Loucy (cell line): ENCODE measurements around the gene TRAPPC2L.

Experiments used
- H2AFZ ChIP-seq: fragments of 200-600 bp; sonication (generic); 2 replicates; pipeline ENCODE4 v1.6.0; 2016; ENCODE audit warnings: antibody characterized with exemption, mild to moderate bottlenecking, low read length, moderate library complexity
- H3F3A ChIP-seq: fragments of 200-600 bp; 2 replicates; pipeline ENCODE4 v1.6.0; 2016; ENCODE audit warnings: antibody characterized with exemption, low read depth, mild to moderate bottlenecking
- H3K27me3 ChIP-seq: fragments of 200-600 bp; sonication (generic); 2 replicates; pipeline ENCODE4 v1.6.1; 2014; ENCODE audit warnings: low read length, mild to moderate bottlenecking; ENCODE audit not compliant: insufficient read depth, poor library complexity, severe bottlenecking
- H3K36me3 ChIP-seq: fragments of 200-600 bp; sonication (generic); 2 replicates; pipeline ENCODE4 v1.6.1; 2016; ENCODE audit warnings: low read length; ENCODE audit not compliant: insufficient read depth
- H3K4me1 ChIP-seq: fragments of 200-600 bp; sonication (generic); 2 replicates; pipeline ENCODE4 v1.5.1; 2014; ENCODE audit warnings: low read length, mild to moderate bottlenecking; ENCODE audit not compliant: insufficient read depth, poor library complexity, severe bottlenecking
- H3K4me2 ChIP-seq: fragments of 200-600 bp; sonication (generic); 2 replicates; pipeline ENCODE4 v1.6.0; 2014; ENCODE audit warnings: antibody characterized with exemption, low read length, low read depth, mild to moderate bottlenecking; ENCODE audit not compliant: poor library complexity, severe bottlenecking
- H3K4me3 ChIP-seq: fragments of 200-600 bp; sonication (generic); 2 replicates; pipeline ENCODE4 v1.5.1; 2014; ENCODE audit warnings: low read length, mild to moderate bottlenecking, mixed read lengths; ENCODE audit not compliant: poor library complexity, severe bottlenecking
- H3K79me2 ChIP-seq: fragments of 200-600 bp; sonication (generic); 2 replicates; pipeline ENCODE4 v1.6.1; 2014; ENCODE audit warnings: low read length; ENCODE audit not compliant: insufficient read depth
- H3K9ac ChIP-seq: fragments of 200-600 bp; sonication (generic); 2 replicates; pipeline ENCODE4 v1.6.0; 2014; ENCODE audit warnings: mild to moderate bottlenecking, low read depth, low read length, moderate library complexity; ENCODE audit not compliant: poor library complexity, severe bottlenecking
- H3K9me2 ChIP-seq: fragments of 200-600 bp; sonication (generic); replicated peaks from 2 replicates; pipeline ENCODE4 v1.6.1; 2016; ENCODE audit warnings: low read depth, low read length, mixed read lengths
- H3K9me3 ChIP-seq: fragments of 200-600 bp; sonication (generic); 2 replicates; pipeline ENCODE4 v1.6.1; 2014; ENCODE audit warnings: mild to moderate bottlenecking, antibody characterized with exemption, low read length, low read depth; ENCODE audit not compliant: insufficient read depth
- H4K20me1 ChIP-seq: fragments of 200-600 bp; sonication (generic); 2 replicates; pipeline ENCODE4 v1.6.0; 2014; ENCODE audit warnings: antibody characterized with exemption, low read length, mild to moderate bottlenecking; ENCODE audit not compliant: insufficient read depth, poor library complexity, severe bottlenecking
- CTCF ChIP-seq: fragments of 200-600 bp; sonication (generic); conservative IDR thresholded peaks from 2 replicates; pipeline ENCODE4 v1.5.1; 2014; ENCODE audit warnings: mild to moderate bottlenecking, antibody characterized with exemption, low read length
- EZH2phosphoT487 ChIP-seq: fragments of 200-600 bp; IDR thresholded peaks from 2 replicates; pipeline ENCODE4 v1.6.1; 2018; ENCODE audit warnings: antibody characterized with exemption, mild to moderate bottlenecking, moderate library complexity, borderline replicate concordance

The TRAPPC2L gene

GRCh38 chr16:88883946-88884345, 27.0 kb downstream of the TRAPPC2L start:
- Histone ChIP-seq H3K36me3 (peaks cover 52% of the 10 kb centered on the region; the same call in 1 of the 2 replicates), H3F3A (no peaks in the 10 kb centered on the region), H3K9me2 (no peaks in the 10 kb centered on the region), H3K9ac (no peak overlapping the region), H3K4me1 (no peaks in the 10 kb centered on the region), H3K9me3 (no peaks in the 10 kb centered on the region), H3K79me2 (no peaks in the 10 kb centered on the region), H3K27me3 (no peaks in the 10 kb centered on the region), H3K4me3 (no peak overlapping the region), H2AFZ (no peak overlapping the region), H3K4me2 (no peak overlapping the region), H4K20me1 (no peaks in the 10 kb centered on the region)
- TF ChIP-seq EZH2phosphoT487 (no peak), CTCF (no peak)

- no peaks in the 10 kb centered on the region for H3K9me2 ChIP-seq
- H4K20me1 ChIP-seq = no peaks in the 10 kb centered on the region
- H3F3A ChIP-seq = no peaks in the 10 kb centered on the region
- no peaks in the 10 kb centered on the region for H3K79me2 ChIP-seq
- H3K9ac ChIP-seq = no peak overlapping the region
- TF ChIP-seq EZH2phosphoT487 (no peak), CTCF (no peak)
- no peaks in the 10 kb centered on the region for H3K4me1 ChIP-seq
- no peaks in the 10 kb centered on the region for H3K27me3 ChIP-seq
- H3K9me3 ChIP-seq = no peaks in the 10 kb centered on the region
- no peak overlapping the region for H3K4me2 ChIP-seq
- H3K36me3 ChIP-seq = peaks cover 44% of the 10 kb centered on the region; the same call in 1 of the 2 replicates
- H3K4me3 ChIP-seq = no peak overlapping the region
- H2AFZ ChIP-seq = no peak overlapping the region
Observed at GRCh38 chr16:88884569-88885271, 27.8 kb downstream of the TRAPPC2L start.

- Histone ChIP-seq H3K36me3 (peaks cover 47% of the 10 kb centered on the region; the same call in 1 of the 2 replicates), H3K9me2 (no peaks in the 10 kb centered on the region), H3K27me3 (no peaks in the 10 kb centered on the region), H3K9me3 (no peaks in the 10 kb centered on the region), H3K4me2 (no peak overlapping the region), H3K9ac (no peak overlapping the region), H2AFZ (no peak overlapping the region), H3F3A (no peaks in the 10 kb centered on the region), H3K4me3 (no peak overlapping the region), H4K20me1 (no peaks in the 10 kb centered on the region), H3K4me1 (no peaks in the 10 kb centered on the region), H3K79me2 (no peaks in the 10 kb centered on the region)
- TF ChIP-seq CTCF = no peak
- no peak for TF ChIP-seq EZH2phosphoT487
Observed at GRCh38 chr16:88885693-88886280, 28.9 kb downstream of the TRAPPC2L start.
